GM18951 (cell line): ENCODE measurements around the gene SMARCAD1.
"Not testable (repeated sequence)": the region's sequence is repeated elsewhere in the genome, so short reads cannot be mapped to it uniquely, and the experiment has no call there.

ENCODE experiments used
- POLR2A ChIP-seq: IDR thresholded peaks from 4 replicates; pipeline ENCODE4 v1.6.1; 2011; ENCODE audit warnings: mild to moderate bottlenecking; ENCODE audit not compliant: insufficient read length, insufficient read depth; ENCODE audit errors: extremely low read depth
- in situ Hi-C: fragments of 300-500 bp; cut with MboI; formaldehyde crosslinking; loops from one replicate; pipeline ENCODE4 v1.12.0; 2022; ENCODE audit warnings: low sequenced_read_pairs, mixed read lengths, inconsistent platforms; ENCODE audit not compliant: unreplicated experiment

SMARCAD1 gene

GRCh38 chr4:94290245-94290644 lies 82.6 kb downstream of the SMARCAD1 start:
- in situ Hi-C loops = no loop called here

GRCh38 chr4:94293981-94294380 lies 86.3 kb downstream of the SMARCAD1 start:
- in situ Hi-C loops = not testable (repeated sequence)

More at GRCh38 chr4:94290245-94290644, 82.6 kb downstream of the SMARCAD1 start:
- no peak for TF ChIP-seq POLR2A

GRCh38 chr4:94295473-94295872 lies 87.8 kb downstream of the SMARCAD1 start:
- in situ Hi-C loops = not testable (repeated sequence)

GRCh38 chr4:94298725-94299252 lies 91.1 kb downstream of the SMARCAD1 start:
- in situ Hi-C loops = no loop called here
- TF ChIP-seq POLR2A = no peak

- in situ Hi-C loops = no loop called here
- no peak for TF ChIP-seq POLR2A
Observed at GRCh38 chr4:94302191-94302590, 94.5 kb downstream of the SMARCAD1 start.

- in situ Hi-C loops = no loop called here
- no peak for TF ChIP-seq POLR2A
Observed at GRCh38 chr4:94304365-94304971, 96.8 kb downstream of the SMARCAD1 start.

- in situ Hi-C loops = no loop called here
- TF ChIP-seq POLR2A = no peak
Observed at GRCh38 chr4:94305466-94306225, 98.0 kb downstream of the SMARCAD1 start.

- in situ Hi-C loops = no loop called here
- TF ChIP-seq POLR2A = no peak
Observed at GRCh38 chr4:94306713-94307112, 99.0 kb downstream of the SMARCAD1 start.

- in situ Hi-C loops = no loop called here
- TF ChIP-seq POLR2A = no peak
Observed at GRCh38 chr4:94307231-94307871, 99.7 kb downstream of the SMARCAD1 start.

- in situ Hi-C loops = not testable (repeated sequence)
Observed at GRCh38 chr4:94319927-94320326, 112.3 kb downstream of the SMARCAD1 start.

GRCh38 chr4:94325835-94326234 lies 118.2 kb downstream of the SMARCAD1 start:
- in situ Hi-C loops = no loop called here
- no peak for TF ChIP-seq POLR2A

- in situ Hi-C loops = no loop called here
- TF ChIP-seq POLR2A = no peak
Observed at GRCh38 chr4:94329933-94330332, 122.3 kb downstream of the SMARCAD1 start.

GRCh38 chr4:94332983-94333590 lies 125.4 kb downstream of the SMARCAD1 start:
- in situ Hi-C loops = no loop called here
- no peak for TF ChIP-seq POLR2A
